Neural cell (in vitro differentiated cells): ENCODE results near the gene FNDC3B. TPM values are rescaled to one million over a fixed set of nuclear protein-coding genes. Genes with fewer than 3 reads are reported as not detected.

Experiments
- H2AFZ ChIP-seq: fragments of 200-600, 300-800 bp; sonication (generic), shearing (Covaris generic); 2 replicates; pipeline ENCODE4 v1.6.0; 2014; ENCODE audit warnings: low read depth, mild to moderate bottlenecking, antibody characterized with exemption, low read length, moderate library complexity
- H3F3A ChIP-seq: fragments of 200-600 bp; shearing (Covaris generic); 2 replicates; pipeline ENCODE4 v1.6.1; 2016; ENCODE audit warnings: mild to moderate bottlenecking, moderate library complexity, mixed read lengths, antibody characterized with exemption, low read length; ENCODE audit not compliant: insufficient read depth, poor library complexity, severe bottlenecking
- H3K27ac ChIP-seq: fragments of 200-600, 300-800 bp; sonication (generic), shearing (Covaris generic); 2 replicates; pipeline ENCODE4 v1.5.1; 2014; ENCODE audit warnings: mild to moderate bottlenecking, low read length, moderate library complexity
- H3K27me3 ChIP-seq: fragments of 300-800, 200-600 bp; sonication (generic), shearing (Covaris generic); 2 replicates; pipeline ENCODE4 v1.6.0; 2014; ENCODE audit warnings: mild to moderate bottlenecking, low read depth, low read length, moderate library complexity; ENCODE audit not compliant: insufficient read depth
- H3K36me3 ChIP-seq: fragments of 300-800, 200-600 bp; sonication (generic), shearing (Covaris generic); 2 replicates; pipeline ENCODE4 v1.5.1; 2014; ENCODE audit warnings: mild to moderate bottlenecking, antibody characterized with exemption, low read length, moderate library complexity; ENCODE audit not compliant: insufficient read depth
- H3K4me2 ChIP-seq: fragments of 300-800, 200-600 bp; sonication (generic), shearing (Covaris generic); 2 replicates; pipeline ENCODE4 v1.6.0; 2014; ENCODE audit warnings: mild to moderate bottlenecking, low read length
- H3K4me3 ChIP-seq: fragments of 300-800, 200-600 bp; sonication (generic), shearing (Covaris generic); 2 replicates; pipeline ENCODE4 v1.5.1; 2014; ENCODE audit warnings: mild to moderate bottlenecking, low read length, moderate library complexity
- H3K79me2 ChIP-seq: fragments of 200-600 bp; shearing (Covaris generic); replicated peaks from 2 replicates; pipeline ENCODE4 v1.6.0; 2014; ENCODE audit warnings: mild to moderate bottlenecking, low read length, moderate library complexity; ENCODE audit not compliant: insufficient read depth
- H3K9ac ChIP-seq: fragments of 300-800, 200-600 bp; sonication (generic), shearing (Covaris generic); 2 replicates; pipeline ENCODE4 v1.6.1; 2016; ENCODE audit warnings: mild to moderate bottlenecking, low read length, mixed read lengths
- H3K9me2 ChIP-seq: fragments of 200-600 bp; shearing (Covaris generic); 2 replicates; pipeline ENCODE4 v1.6.1; 2016; ENCODE audit warnings: mild to moderate bottlenecking, low read length, mixed read lengths; ENCODE audit not compliant: insufficient read depth
- H3K9me3 ChIP-seq: fragments of 200-600, 300-800 bp; sonication (generic), shearing (Covaris generic); 2 replicates; pipeline ENCODE4 v1.6.1; 2016; ENCODE audit warnings: mild to moderate bottlenecking, mixed run types, low read length, moderate library complexity, mixed read lengths
- H4K20me1 ChIP-seq: fragments of 200-600 bp; shearing (Covaris generic); 2 replicates; pipeline ENCODE4 v1.6.1; 2016; ENCODE audit warnings: mild to moderate bottlenecking, mixed run types; ENCODE audit not compliant: insufficient read depth
- CTCF ChIP-seq: fragments of 450-650 bp; IDR thresholded peaks from 2 replicates; pipeline ENCODE4 v1.5.1; 2014; ENCODE audit warnings: antibody characterized with exemption, mild to moderate bottlenecking, moderate library complexity; ENCODE audit not compliant: poor library complexity, severe bottlenecking
- EP300 ChIP-seq: fragments of 450-650 bp; conservative IDR thresholded peaks from 2 replicates; pipeline ENCODE4 v1.6.1; 2014; ENCODE audit warnings: antibody characterized with exemption, mild to moderate bottlenecking, moderate library complexity; ENCODE audit not compliant: poor library complexity, severe bottlenecking
- EZH2 ChIP-seq: fragments of 200-600, 300-800 bp; shearing (Covaris generic), sonication (generic); IDR thresholded peaks from 2 replicates; pipeline ENCODE4 v1.6.1; 2014; ENCODE audit warnings: antibody characterized with exemption, low read length, borderline replicate concordance, mild to moderate bottlenecking; ENCODE audit not compliant: insufficient read depth, poor library complexity, severe bottlenecking
- MXI1 ChIP-seq: fragments of 450-650 bp; conservative IDR thresholded peaks from 2 replicates; pipeline ENCODE4 v1.6.1; 2014; ENCODE audit warnings: antibody characterized with exemption, mild to moderate bottlenecking; ENCODE audit not compliant: poor library complexity, severe bottlenecking
- POLR2AphosphoS5 ChIP-seq: IDR thresholded peaks from 2 replicates; pipeline ENCODE4 v1.6.1; 2012
- RAD21 ChIP-seq: fragments of 450-650 bp; conservative IDR thresholded peaks from 2 replicates; pipeline ENCODE4 v1.6.1; 2014; ENCODE audit warnings: antibody characterized with exemption, mild to moderate bottlenecking, moderate library complexity
- REST ChIP-seq: IDR thresholded peaks from 2 replicates; pipeline ENCODE4 v1.6.1; 2012; ENCODE audit warnings: borderline replicate concordance
- SMC3 ChIP-seq: fragments of 450-650 bp; conservative IDR thresholded peaks from 2 replicates; pipeline ENCODE4 v1.6.1; 2014; ENCODE audit warnings: antibody characterized with exemption, mild to moderate bottlenecking, moderate library complexity; ENCODE audit not compliant: poor library complexity
- TAF1 ChIP-seq: IDR thresholded peaks from 2 replicates; pipeline ENCODE4 v1.6.1; 2012; ENCODE audit warnings: low read depth
- polyA plus RNA-seq: library from polyadenylated mRNA; depleted of rRNA; stranded (reverse); fragments of >200 nt; gene quantifications from 2 replicates; pipeline ENCODE4 v1.2.3, GENCODE V29; 2014

FNDC3B gene
- polyA plus RNA-seq, 1 donor from 2014 or later: 4.9 TPM

DNA sequence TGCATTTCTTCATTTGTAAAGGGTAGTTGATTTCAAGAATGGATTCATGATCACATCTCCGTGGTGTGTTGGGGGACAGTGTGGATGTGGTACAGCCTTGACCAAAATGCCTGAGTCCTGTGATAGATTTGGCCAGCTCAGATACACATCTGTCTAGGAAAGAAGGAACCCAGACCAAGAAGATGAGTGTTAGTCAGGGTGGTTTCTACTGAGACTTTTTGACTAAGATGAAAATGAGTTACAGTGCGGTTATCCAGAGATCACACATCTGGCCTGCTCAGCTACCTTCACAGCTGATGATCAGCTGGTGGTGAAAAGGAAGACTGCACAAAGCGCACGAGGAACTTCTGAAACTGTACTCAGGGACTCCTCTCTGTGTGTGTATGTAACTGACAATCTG is 68.0 kb downstream of the FNDC3B start:
- Histone ChIP-seq H3K79me2 (peaks cover 23% of the 10 kb centered on the region), H3K4me2 (no peak overlapping the region)

DNA sequence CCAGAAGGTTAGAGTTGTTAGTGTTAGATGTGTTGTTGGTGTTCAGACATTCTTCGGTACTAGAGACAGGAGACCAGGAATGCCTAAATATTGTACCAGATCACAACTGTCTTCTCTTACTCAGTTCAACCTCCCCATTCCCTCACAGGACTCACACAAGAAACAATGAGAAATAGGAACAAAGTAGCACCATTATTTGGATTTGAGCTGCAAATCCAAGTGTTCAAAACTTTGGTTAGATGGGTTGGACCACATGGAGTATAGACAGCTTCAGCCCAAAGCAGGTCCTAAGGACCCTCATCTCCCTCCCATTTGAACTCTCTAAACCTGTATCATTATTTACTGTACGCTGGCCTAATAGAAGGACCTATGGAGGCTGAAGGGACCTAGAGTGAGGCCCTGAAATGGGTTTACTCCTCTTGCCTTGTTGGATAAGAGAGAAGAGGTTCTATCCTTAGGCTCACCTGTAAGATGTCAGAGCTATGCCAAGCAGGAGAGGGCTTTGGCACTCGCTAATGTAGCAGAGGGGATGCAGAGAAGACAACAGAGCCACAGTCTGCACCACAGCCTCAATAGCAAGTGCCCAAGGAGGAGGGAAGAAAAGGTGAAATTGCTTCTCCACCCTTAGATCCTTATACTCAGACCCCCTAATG is 70.9 kb downstream of the FNDC3B start:
- Histone ChIP-seq H3K27me3 (no peaks in the 10 kb centered on the region), H2AFZ (no peak overlapping the region), H3K4me3 (no peak overlapping the region), H3F3A (no peaks in the 10 kb centered on the region), H3K27ac (no peak overlapping the region), H4K20me1 (no peaks in the 10 kb centered on the region), H3K36me3 (no peaks in the 10 kb centered on the region), H3K9ac (no peak overlapping the region), H3K4me2 (no peak overlapping the region), H3K9me3 (no peaks in the 10 kb centered on the region), H3K79me2 (peaks cover 12% of the 10 kb centered on the region), H3K9me2 (no peaks in the 10 kb centered on the region)
- no peak for TF ChIP-seq RAD21
- TF ChIP-seq CTCF: no peak
- TF ChIP-seq SMC3: no peak
- no peak for TF ChIP-seq TAF1
- no peak for TF ChIP-seq POLR2AphosphoS5
- no peak for TF ChIP-seq MXI1

More for the DNA sequence above, 68.0 kb downstream of the FNDC3B start:
- Histone ChIP-seq H3K27ac (no peak overlapping the region), H3K9me2 (no peaks in the 10 kb centered on the region), H3K9me3 (no peaks in the 10 kb centered on the region), H2AFZ (no peak overlapping the region), H3K27me3 (no peaks in the 10 kb centered on the region), H3F3A (peaks cover 2% of the 10 kb centered on the region), H4K20me1 (no peaks in the 10 kb centered on the region), H3K4me3 (no peak overlapping the region), H3K9ac (no peak overlapping the region), H3K36me3 (no peaks in the 10 kb centered on the region)
- TF ChIP-seq EP300 (no peak), REST (no peak), MXI1 (no peak), POLR2AphosphoS5 (no peak), EZH2 (no peak), CTCF (no peak), RAD21 (no peak), SMC3 (no peak)
